ENCODE data around the gene JADE1. TPM values are rescaled to one million over a fixed set of nuclear protein-coding genes. Genes with fewer than 3 reads are reported as not detected.

The JADE1 gene
- total RNA-seq, 1 donor from 2014 or later, result 18.2 TPM

- H3K9me3 Mint-ChIP-seq (ENCODE audit: unreplicated experiment), result no peaks in the 10 kb centered on the region
Measured at GRCh38 chr4:128796934-128797333, 12.6 kb upstream of the JADE1 start.

GRCh38 chr4:128800284-128800683 is 9.2 kb upstream of the JADE1 start:
- H3K36me3 Mint-ChIP-seq (ENCODE audit: low read depth, unreplicated experiment), result no peaks in the 10 kb centered on the region
- no peak for TF ChIP-seq CTCF (IDR thresholded peaks at IDR 0.05; ENCODE audit: unreplicated experiment)
- no peak overlapping the region for H3K4me3 Mint-ChIP-seq (ENCODE audit: unreplicated experiment)
- H3K9me3 Mint-ChIP-seq (ENCODE audit: unreplicated experiment), result no peaks in the 10 kb centered on the region
- no peaks in the 10 kb centered on the region for H3K4me1 Mint-ChIP-seq (ENCODE audit: unreplicated experiment)
- H3K27ac Mint-ChIP-seq (ENCODE audit: unreplicated experiment), result no peak overlapping the region
- no peaks in the 10 kb centered on the region for H3K27me3 Mint-ChIP-seq (ENCODE audit: unreplicated experiment)
- no peak for DNase-seq (ENCODE audit: low spot score)

More at GRCh38 chr4:128796934-128797333, 12.6 kb upstream of the JADE1 start:
- H3K4me1 Mint-ChIP-seq (ENCODE audit: unreplicated experiment), result no peaks in the 10 kb centered on the region
- DNase-seq (ENCODE audit: low spot score), result no peak
- no peaks in the 10 kb centered on the region for H3K36me3 Mint-ChIP-seq (ENCODE audit: low read depth, unreplicated experiment)
- no peak for TF ChIP-seq CTCF (IDR thresholded peaks at IDR 0.05; ENCODE audit: unreplicated experiment)
- H3K27ac Mint-ChIP-seq (ENCODE audit: unreplicated experiment), result no peak overlapping the region
- no peak overlapping the region for H3K4me3 Mint-ChIP-seq (ENCODE audit: unreplicated experiment)
- no peaks in the 10 kb centered on the region for H3K27me3 Mint-ChIP-seq (ENCODE audit: unreplicated experiment)

- no peaks in the 10 kb centered on the region for H3K27me3 Mint-ChIP-seq (ENCODE audit: unreplicated experiment)
- no peak for DNase-seq (ENCODE audit: low spot score)
- no peak for TF ChIP-seq CTCF (IDR thresholded peaks at IDR 0.05; ENCODE audit: unreplicated experiment)
- H3K36me3 Mint-ChIP-seq (ENCODE audit: low read depth, unreplicated experiment), result no peaks in the 10 kb centered on the region
- H3K4me3 Mint-ChIP-seq (ENCODE audit: unreplicated experiment), result no peak overlapping the region
- no peaks in the 10 kb centered on the region for H3K9me3 Mint-ChIP-seq (ENCODE audit: unreplicated experiment)
- H3K4me1 Mint-ChIP-seq (ENCODE audit: unreplicated experiment), result no peaks in the 10 kb centered on the region
- H3K27ac Mint-ChIP-seq (ENCODE audit: unreplicated experiment), result no peak overlapping the region
Measured at GRCh38 chr4:128800701-128801284, 8.7 kb upstream of the JADE1 start.

GRCh38 chr4:128802680-128803628 is 6.5 kb upstream of the JADE1 start:
- no peaks in the 10 kb centered on the region for H3K9me3 Mint-ChIP-seq (ENCODE audit: unreplicated experiment)
- H3K27me3 Mint-ChIP-seq (ENCODE audit: unreplicated experiment), result no peaks in the 10 kb centered on the region
- H3K27ac Mint-ChIP-seq (ENCODE audit: unreplicated experiment), result no peak overlapping the region
- no peaks in the 10 kb centered on the region for H3K36me3 Mint-ChIP-seq (ENCODE audit: low read depth, unreplicated experiment)
- H3K4me3 Mint-ChIP-seq (ENCODE audit: unreplicated experiment), result no peak overlapping the region
- no peak for TF ChIP-seq CTCF (IDR thresholded peaks at IDR 0.05; ENCODE audit: unreplicated experiment)
- no peak for DNase-seq (ENCODE audit: low spot score)
- no peaks in the 10 kb centered on the region for H3K4me1 Mint-ChIP-seq (ENCODE audit: unreplicated experiment)

- H3K4me3 Mint-ChIP-seq (ENCODE audit: unreplicated experiment), result no peak overlapping the region
Measured at GRCh38 chr4:128803783-128804182, 5.7 kb upstream of the JADE1 start.

More at GRCh38 chr4:128803783-128804182, 5.7 kb upstream of the JADE1 start:
- TF ChIP-seq CTCF (IDR thresholded peaks at IDR 0.05; ENCODE audit: unreplicated experiment), result no peak
- H3K9me3 Mint-ChIP-seq (ENCODE audit: unreplicated experiment), result no peaks in the 10 kb centered on the region
- H3K36me3 Mint-ChIP-seq (ENCODE audit: low read depth, unreplicated experiment), result no peaks in the 10 kb centered on the region
- no peaks in the 10 kb centered on the region for H3K27me3 Mint-ChIP-seq (ENCODE audit: unreplicated experiment)
- no peak overlapping the region for H3K27ac Mint-ChIP-seq (ENCODE audit: unreplicated experiment)
- no peaks in the 10 kb centered on the region for H3K4me1 Mint-ChIP-seq (ENCODE audit: unreplicated experiment)
- DNase-seq (ENCODE audit: low spot score), result no peak
